Measurements from ENCODE around the gene TBX4.
"Not testable (repeated sequence)": the region's sequence is repeated elsewhere in the genome, so short reads cannot be mapped to it uniquely, and the experiment has no call there.

Gene TBX4

DNA sequence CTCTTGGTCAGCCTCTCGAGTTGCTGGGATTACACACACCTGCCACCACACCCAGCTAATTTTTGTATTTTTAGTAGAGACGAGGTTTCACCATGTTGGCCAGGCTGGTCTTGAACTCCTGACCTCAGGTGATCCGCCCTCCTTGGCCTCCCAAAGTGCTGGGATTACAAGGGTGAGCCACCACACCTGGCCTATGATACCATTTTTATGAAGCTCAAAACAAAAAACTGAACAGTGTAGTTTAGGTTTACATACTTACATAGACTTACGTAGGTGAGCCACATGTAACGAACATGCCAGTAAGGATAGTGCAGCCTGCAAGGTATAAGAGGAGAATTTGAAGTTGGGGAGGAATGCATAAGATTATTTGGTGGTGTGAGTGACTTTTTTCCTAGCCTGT is 57.2 kb downstream of the TBX4 start:
- H3K36me3 ChIP-seq (ENCODE audit: control insufficient read depth, insufficient read depth, low read length); H3K27me3 ChIP-seq (ENCODE audit: control insufficient read depth, insufficient read depth, low read length); H3K9me3 ChIP-seq (ENCODE audit: control insufficient read depth, insufficient read depth, low read length); H3K4me3 ChIP-seq (ENCODE audit: low read depth, low read length); H3K9ac ChIP-seq (ENCODE audit: low read depth, low read length); H3K4me1 ChIP-seq (ENCODE audit: control insufficient read depth, insufficient read depth, low read length): not testable (repeated sequence)

DNA sequence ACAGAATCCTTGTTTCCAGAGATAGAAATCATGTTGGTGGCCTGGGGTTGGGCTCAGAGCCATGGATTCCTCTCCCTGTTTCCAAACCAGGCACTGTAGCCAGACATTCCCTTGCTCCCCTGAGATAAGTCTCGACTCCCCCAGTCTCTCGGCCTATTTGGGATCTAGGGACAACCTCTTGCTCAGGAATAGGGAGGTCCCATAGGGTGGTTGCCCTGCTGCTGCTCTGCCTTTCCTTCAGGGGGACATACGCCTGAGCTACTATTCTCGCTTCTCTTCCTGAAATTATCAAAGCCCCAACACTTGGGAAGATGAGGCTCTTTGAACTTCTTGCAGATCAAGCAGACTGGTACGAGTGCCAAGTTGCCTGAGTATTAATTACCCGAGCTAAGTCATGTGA is 58.0 kb downstream of the TBX4 start:
- Histone ChIP-seq H3K4me1 (ENCODE audit: control insufficient read depth, insufficient read depth, low read length) (no peaks in the 10 kb centered on the region), H3K4me3 (ENCODE audit: low read depth, low read length) (no peak overlapping the region), H3K9ac (ENCODE audit: low read depth, low read length) (no peak overlapping the region), H3K27me3 (ENCODE audit: control insufficient read depth, insufficient read depth, low read length) (no peaks in the 10 kb centered on the region), H3K36me3 (ENCODE audit: control insufficient read depth, insufficient read depth, low read length) (no peaks in the 10 kb centered on the region), H3K9me3 (ENCODE audit: control insufficient read depth, insufficient read depth, low read length) (no peaks in the 10 kb centered on the region)

DNA sequence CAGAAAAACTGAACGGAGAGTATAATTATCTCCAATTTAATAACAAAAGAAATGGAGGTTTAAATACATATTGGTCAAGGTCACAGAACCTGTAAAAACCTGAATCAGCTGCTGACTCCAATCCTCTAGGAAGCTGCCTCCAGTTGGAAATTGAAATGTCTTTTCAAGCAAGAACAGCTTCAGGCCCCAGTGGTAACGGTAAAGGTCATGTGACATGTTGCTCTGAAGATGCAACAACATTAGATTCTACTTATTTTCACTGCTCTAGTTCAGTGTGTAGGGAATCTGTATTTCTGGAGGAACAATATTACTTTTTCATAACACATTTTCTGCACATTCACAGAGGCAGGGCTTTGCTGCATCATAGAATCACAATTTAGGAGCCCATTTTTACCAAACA is 58.8 kb downstream of the TBX4 start:
- no peaks in the 10 kb centered on the region for H3K4me1 ChIP-seq (ENCODE audit: control insufficient read depth, insufficient read depth, low read length)
- H3K9me3 ChIP-seq (ENCODE audit: control insufficient read depth, insufficient read depth, low read length): no peaks in the 10 kb centered on the region
- no peak overlapping the region for H3K4me3 ChIP-seq (ENCODE audit: low read depth, low read length)
- no peaks in the 10 kb centered on the region for H3K27me3 ChIP-seq (ENCODE audit: control insufficient read depth, insufficient read depth, low read length)
- H3K9ac ChIP-seq (ENCODE audit: low read depth, low read length): no peak overlapping the region
- H3K36me3 ChIP-seq (ENCODE audit: control insufficient read depth, insufficient read depth, low read length): no peaks in the 10 kb centered on the region

DNA sequence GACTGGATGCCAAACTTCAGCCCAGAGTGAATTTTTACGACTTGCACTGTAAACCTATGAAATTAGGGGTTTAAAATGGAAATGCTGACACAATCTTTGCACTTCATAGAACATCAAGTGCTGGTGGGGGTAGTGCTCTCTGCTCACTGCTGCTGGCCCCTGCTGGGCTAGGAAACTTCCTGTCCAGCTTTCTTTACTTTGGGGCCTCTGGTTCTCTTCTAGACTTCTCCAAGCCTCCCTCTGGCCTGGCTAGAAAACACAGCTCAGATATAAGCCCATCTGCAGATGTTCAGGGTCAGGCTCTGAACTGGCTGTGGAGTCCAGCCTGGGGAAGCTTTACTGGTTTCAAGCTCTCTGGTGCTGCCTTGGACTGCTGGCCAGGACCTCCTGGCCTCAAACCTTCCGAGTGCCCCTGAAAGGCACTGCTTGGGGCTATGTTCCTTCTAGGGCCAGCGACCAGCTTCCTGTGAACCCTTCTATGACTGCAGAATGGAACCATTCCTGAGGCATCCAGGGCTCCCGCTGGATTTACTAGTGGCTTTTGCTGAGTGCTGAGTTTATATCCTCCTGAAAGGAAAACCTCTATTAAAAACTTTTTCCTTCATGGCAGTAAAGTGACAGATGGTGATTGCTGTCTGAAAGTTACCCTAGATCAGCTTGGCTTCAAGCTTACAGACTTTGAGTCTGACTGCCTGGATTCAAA is 59.4 kb downstream of the TBX4 start:
- H3K27me3 ChIP-seq (ENCODE audit: control insufficient read depth, insufficient read depth, low read length): no peaks in the 10 kb centered on the region
- H3K4me3 ChIP-seq (ENCODE audit: low read depth, low read length): no peak overlapping the region
- no peaks in the 10 kb centered on the region for H3K4me1 ChIP-seq (ENCODE audit: control insufficient read depth, insufficient read depth, low read length)
- no peaks in the 10 kb centered on the region for H3K36me3 ChIP-seq (ENCODE audit: control insufficient read depth, insufficient read depth, low read length)
- no peaks in the 10 kb centered on the region for H3K9me3 ChIP-seq (ENCODE audit: control insufficient read depth, insufficient read depth, low read length)
- H3K9ac ChIP-seq (ENCODE audit: low read depth, low read length): no peak overlapping the region

DNA sequence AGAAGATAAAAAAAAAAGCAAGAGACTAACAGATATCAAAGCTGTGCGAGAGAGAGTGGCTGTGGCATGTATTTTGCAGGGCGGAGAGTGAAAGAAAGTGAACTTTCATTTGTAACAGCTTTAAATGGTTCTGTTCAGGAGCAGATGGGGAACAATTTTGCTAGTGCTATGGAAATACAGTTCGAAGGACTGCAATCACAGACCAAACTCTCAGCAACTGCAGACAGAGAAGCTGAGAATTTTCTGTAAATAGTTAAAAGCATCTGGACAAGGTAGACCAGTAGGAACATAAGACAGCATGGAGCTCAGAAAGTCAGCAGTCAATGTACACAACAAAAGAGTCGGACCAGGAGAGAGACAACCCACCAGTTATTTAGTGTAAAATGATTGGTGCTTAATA is 62.3 kb downstream of the TBX4 start:
- Histone ChIP-seq H3K27me3 (ENCODE audit: control insufficient read depth, insufficient read depth, low read length) (no peaks in the 10 kb centered on the region), H3K36me3 (ENCODE audit: control insufficient read depth, insufficient read depth, low read length) (no peaks in the 10 kb centered on the region), H3K9ac (ENCODE audit: low read depth, low read length) (no peak overlapping the region), H3K9me3 (ENCODE audit: control insufficient read depth, insufficient read depth, low read length) (no peaks in the 10 kb centered on the region), H3K4me3 (ENCODE audit: low read depth, low read length) (no peak overlapping the region), H3K4me1 (ENCODE audit: control insufficient read depth, insufficient read depth, low read length) (no peaks in the 10 kb centered on the region)

DNA sequence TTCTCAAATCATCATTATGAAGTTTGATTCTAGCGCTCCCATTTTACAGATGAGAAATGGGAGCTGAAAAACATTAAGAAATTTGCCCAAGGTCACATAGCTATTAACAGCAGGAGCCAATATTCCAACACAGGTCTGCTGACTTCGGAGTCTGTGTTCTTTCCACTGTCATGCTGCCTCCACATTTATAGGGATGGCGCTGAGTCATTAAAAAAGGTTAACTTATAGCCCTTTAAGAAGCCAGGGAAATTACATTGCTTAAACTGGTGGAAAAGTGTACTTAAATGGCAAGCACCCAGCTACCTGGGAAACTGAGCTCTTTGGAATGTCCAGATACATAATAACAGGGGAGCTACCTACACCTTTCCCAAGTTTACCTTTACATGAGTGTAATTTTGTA is 65.0 kb downstream of the TBX4 start:
- no peak overlapping the region for H3K4me3 ChIP-seq (ENCODE audit: low read depth, low read length)
- H3K4me1 ChIP-seq (ENCODE audit: control insufficient read depth, insufficient read depth, low read length): no peaks in the 10 kb centered on the region
- no peaks in the 10 kb centered on the region for H3K27me3 ChIP-seq (ENCODE audit: control insufficient read depth, insufficient read depth, low read length)
- H3K9me3 ChIP-seq (ENCODE audit: control insufficient read depth, insufficient read depth, low read length): no peaks in the 10 kb centered on the region
- H3K9ac ChIP-seq (ENCODE audit: low read depth, low read length): no peak overlapping the region
- H3K36me3 ChIP-seq (ENCODE audit: control insufficient read depth, insufficient read depth, low read length): no peaks in the 10 kb centered on the region

DNA sequence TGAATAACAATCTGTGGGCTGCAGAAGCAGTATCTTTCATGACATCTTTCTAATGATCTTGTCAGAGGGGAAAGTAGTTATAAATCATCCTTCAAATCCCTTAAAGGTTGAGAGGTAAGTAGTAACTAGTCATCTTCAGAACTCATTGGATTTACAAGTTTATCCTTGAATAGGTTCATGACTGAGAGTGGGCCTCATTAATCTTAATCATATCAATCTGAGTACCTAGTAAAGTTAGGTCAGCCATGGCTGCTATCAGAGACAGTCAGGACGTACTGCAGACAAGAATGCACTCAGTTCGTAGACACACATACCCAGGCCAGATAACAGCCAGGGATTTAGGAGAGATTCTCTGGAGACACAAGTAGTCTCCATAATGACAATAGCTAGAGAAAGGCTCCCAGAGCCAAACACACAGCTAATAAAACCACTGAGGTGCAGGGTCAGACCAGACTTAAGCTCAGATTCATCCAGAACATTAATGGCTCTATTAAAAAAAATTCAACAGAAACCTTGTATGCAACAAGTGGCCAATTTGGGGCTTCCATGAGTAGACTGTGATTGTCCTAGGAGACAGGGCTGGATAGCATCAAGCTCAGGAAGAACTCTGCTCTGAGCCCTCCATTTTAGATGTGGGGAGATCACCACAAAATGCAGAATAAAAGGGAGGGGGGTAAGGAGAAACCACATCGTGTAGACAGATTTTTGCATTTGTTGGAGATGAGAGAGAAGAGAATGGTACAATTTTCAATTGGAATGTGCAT is 65.8 kb downstream of the TBX4 start:
- no peaks in the 10 kb centered on the region for H3K9me3 ChIP-seq (ENCODE audit: control insufficient read depth, insufficient read depth, low read length)
- no peaks in the 10 kb centered on the region for H3K4me1 ChIP-seq (ENCODE audit: control insufficient read depth, insufficient read depth, low read length)
- H3K36me3 ChIP-seq (ENCODE audit: control insufficient read depth, insufficient read depth, low read length): no peaks in the 10 kb centered on the region
- H3K9ac ChIP-seq (ENCODE audit: low read depth, low read length): no peak overlapping the region
- H3K4me3 ChIP-seq (ENCODE audit: low read depth, low read length): no peak overlapping the region
- H3K27me3 ChIP-seq (ENCODE audit: control insufficient read depth, insufficient read depth, low read length): no peaks in the 10 kb centered on the region

DNA sequence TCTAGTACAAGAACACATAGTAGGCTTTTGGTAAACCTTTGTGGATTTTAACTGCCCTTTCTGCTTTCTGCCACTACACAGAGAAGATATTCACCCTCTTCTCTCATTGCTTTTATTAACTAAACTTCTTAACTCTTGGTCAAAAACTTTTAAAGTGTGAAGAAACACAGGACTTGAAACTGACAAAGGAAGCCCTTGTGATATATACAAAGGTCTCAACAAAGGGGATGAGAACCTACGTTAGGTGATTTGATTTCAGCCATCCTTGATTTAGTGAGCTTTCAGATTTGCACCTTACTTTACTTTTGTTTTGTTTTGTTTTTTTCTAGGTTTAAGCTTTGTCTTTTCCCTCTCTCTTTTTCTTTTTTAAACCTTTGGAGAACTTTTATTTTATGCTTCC is 66.9 kb downstream of the TBX4 start:
- no peaks in the 10 kb centered on the region for H3K36me3 ChIP-seq (ENCODE audit: control insufficient read depth, insufficient read depth, low read length)
- no peaks in the 10 kb centered on the region for H3K27me3 ChIP-seq (ENCODE audit: control insufficient read depth, insufficient read depth, low read length)
- H3K9ac ChIP-seq (ENCODE audit: low read depth, low read length): no peak overlapping the region
- H3K4me3 ChIP-seq (ENCODE audit: low read depth, low read length): no peak overlapping the region
- no peaks in the 10 kb centered on the region for H3K9me3 ChIP-seq (ENCODE audit: control insufficient read depth, insufficient read depth, low read length)
- no peaks in the 10 kb centered on the region for H3K4me1 ChIP-seq (ENCODE audit: control insufficient read depth, insufficient read depth, low read length)

DNA sequence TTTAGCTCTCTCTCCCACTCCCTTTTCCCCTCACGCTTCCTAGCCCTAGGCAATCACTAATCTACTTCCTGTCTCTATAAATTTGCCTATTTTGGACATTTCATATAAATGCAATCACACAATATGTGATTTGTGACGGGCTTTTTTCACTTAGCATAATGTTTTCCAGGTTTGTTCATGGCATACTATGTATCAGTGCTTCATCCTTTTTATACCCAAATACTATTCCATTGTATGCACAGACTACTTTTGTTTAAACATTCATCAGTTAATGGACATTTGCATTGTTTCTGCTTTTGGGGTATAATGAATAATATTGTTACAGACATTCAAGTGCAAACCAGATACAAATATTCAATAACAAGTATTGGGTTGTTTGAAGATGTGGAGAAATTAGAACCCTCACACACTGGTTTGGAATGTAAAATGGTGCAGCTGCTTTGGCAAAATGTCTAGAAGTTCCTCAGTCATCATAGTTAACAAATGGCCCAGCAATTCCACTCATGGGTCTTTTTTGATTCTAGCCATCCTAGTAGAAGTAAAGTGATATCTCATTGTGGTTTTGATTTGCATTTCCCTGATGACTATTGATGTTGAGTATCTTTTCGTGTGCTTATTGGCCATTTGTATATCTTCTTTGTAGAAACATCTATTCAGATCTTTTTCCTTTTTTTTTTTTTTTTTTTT is 67.7 kb downstream of the TBX4 start:
- Histone ChIP-seq H3K36me3 (ENCODE audit: control insufficient read depth, insufficient read depth, low read length) (no peaks in the 10 kb centered on the region), H3K9ac (ENCODE audit: low read depth, low read length) (no peak overlapping the region), H3K27me3 (ENCODE audit: control insufficient read depth, insufficient read depth, low read length) (no peaks in the 10 kb centered on the region), H3K4me1 (ENCODE audit: control insufficient read depth, insufficient read depth, low read length) (no peaks in the 10 kb centered on the region), H3K4me3 (ENCODE audit: low read depth, low read length) (no peak overlapping the region), H3K9me3 (ENCODE audit: control insufficient read depth, insufficient read depth, low read length) (no peaks in the 10 kb centered on the region)

DNA sequence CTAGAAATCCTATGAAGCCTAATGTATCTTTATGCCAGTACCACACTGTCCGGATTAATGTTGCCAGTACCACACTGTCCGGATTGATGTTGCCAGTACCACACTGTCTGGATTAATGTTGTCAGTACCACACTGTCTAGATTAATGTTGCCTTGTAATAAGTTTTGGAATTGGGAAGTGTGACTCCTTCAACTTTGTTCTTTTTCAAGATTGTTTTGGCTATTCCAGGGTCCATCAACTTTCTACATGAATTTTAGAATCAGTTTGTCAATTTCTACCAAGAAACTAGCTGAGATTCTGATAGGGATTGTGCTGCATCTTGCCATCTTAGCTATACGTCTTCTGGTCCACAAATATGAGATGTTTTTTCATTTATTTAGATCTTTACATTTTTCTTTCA is 68.7 kb downstream of the TBX4 start:
- no peak overlapping the region for H3K4me3 ChIP-seq (ENCODE audit: low read depth, low read length)
- no peaks in the 10 kb centered on the region for H3K4me1 ChIP-seq (ENCODE audit: control insufficient read depth, insufficient read depth, low read length)
- H3K9ac ChIP-seq (ENCODE audit: low read depth, low read length): no peak overlapping the region
- no peaks in the 10 kb centered on the region for H3K36me3 ChIP-seq (ENCODE audit: control insufficient read depth, insufficient read depth, low read length)
- H3K27me3 ChIP-seq (ENCODE audit: control insufficient read depth, insufficient read depth, low read length): no peaks in the 10 kb centered on the region
- H3K9me3 ChIP-seq (ENCODE audit: control insufficient read depth, insufficient read depth, low read length): no peaks in the 10 kb centered on the region

DNA sequence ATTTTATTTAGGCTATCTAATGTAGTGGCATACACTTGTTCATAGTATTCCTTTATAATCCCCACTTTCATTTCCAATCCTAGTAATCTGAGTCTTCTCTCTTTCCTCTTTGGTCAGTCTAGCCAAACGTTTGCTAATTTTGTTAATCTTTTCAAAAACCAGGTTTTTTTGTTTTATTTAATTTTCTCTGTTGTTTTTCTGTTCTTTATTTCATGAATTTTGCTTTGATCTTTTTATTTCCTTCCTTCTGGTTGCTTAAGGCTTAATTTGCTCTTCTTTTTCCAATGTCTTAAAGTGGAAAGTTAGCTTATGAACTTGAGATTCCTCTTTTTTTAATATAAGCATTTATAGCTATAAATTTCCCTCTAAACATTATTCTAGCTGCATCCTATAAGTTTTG is 69.9 kb downstream of the TBX4 start:
- Histone ChIP-seq H3K9me3 (ENCODE audit: control insufficient read depth, insufficient read depth, low read length) (no peaks in the 10 kb centered on the region), H3K4me3 (ENCODE audit: low read depth, low read length) (no peak overlapping the region), H3K36me3 (ENCODE audit: control insufficient read depth, insufficient read depth, low read length) (no peaks in the 10 kb centered on the region), H3K4me1 (ENCODE audit: control insufficient read depth, insufficient read depth, low read length) (no peaks in the 10 kb centered on the region), H3K9ac (ENCODE audit: low read depth, low read length) (no peak overlapping the region), H3K27me3 (ENCODE audit: control insufficient read depth, insufficient read depth, low read length) (no peaks in the 10 kb centered on the region)

DNA sequence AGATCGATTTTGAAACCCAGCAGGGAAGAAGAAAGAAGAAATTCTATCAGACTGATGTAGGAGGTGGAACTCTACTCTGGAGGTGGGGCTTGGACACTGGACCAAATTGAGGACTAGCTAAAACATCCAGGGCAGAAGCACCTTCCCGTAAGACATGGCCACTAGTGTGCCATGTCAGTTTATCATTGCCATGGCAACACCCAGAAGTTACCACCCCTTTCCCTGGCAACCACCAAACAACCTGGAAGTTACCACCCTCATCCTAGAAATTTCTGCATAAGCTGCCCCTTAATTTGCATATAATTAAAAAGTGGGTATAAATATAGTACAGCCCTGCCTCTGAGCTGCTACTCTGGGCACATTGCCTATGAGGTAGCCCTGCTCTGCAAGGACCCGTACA is 72.1 kb downstream of the TBX4 start:
- no peaks in the 10 kb centered on the region for H3K27me3 ChIP-seq (ENCODE audit: control insufficient read depth, insufficient read depth, low read length)
- no peaks in the 10 kb centered on the region for H3K36me3 ChIP-seq (ENCODE audit: control insufficient read depth, insufficient read depth, low read length)
- no peak overlapping the region for H3K9ac ChIP-seq (ENCODE audit: low read depth, low read length)
- H3K4me1 ChIP-seq (ENCODE audit: control insufficient read depth, insufficient read depth, low read length): no peaks in the 10 kb centered on the region
- H3K4me3 ChIP-seq (ENCODE audit: low read depth, low read length): no peak overlapping the region
- H3K9me3 ChIP-seq (ENCODE audit: control insufficient read depth, insufficient read depth, low read length): no peaks in the 10 kb centered on the region

Data from iPS-15b (cell line).